ENCODE data around the gene FBH1.
A peak's percentile ranks its signal among the peaks of the same experiment; 100 is the strongest.
"Not testable (repeated sequence)": the region's sequence is repeated elsewhere in the genome, so short reads cannot be mapped to it uniquely, and the experiment has no call there.

Gene FBH1

GRCh38 chr10:5960070-5960972 lies 70.3 kb downstream of the FBH1 start:
- no peak for DNase-seq (ENCODE audit: low spot score)

DNA sequence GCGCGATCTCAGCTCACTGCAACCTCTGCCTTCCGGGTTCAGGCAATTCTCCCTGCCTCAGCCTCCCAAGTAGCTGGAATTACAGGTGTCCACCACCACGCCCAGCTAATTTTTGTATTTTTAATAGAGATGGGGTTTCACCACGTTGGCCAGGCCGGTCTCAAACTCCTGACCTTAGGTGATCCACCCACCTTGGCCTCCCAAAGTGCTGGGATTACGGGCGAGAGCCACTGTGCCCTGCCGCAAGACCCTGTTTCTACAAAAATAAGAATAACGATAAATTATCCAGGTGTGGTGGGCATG lies 70.9 kb downstream of the FBH1 start:
- DNase-seq (ENCODE audit: low spot score): not testable (repeated sequence)

DNA sequence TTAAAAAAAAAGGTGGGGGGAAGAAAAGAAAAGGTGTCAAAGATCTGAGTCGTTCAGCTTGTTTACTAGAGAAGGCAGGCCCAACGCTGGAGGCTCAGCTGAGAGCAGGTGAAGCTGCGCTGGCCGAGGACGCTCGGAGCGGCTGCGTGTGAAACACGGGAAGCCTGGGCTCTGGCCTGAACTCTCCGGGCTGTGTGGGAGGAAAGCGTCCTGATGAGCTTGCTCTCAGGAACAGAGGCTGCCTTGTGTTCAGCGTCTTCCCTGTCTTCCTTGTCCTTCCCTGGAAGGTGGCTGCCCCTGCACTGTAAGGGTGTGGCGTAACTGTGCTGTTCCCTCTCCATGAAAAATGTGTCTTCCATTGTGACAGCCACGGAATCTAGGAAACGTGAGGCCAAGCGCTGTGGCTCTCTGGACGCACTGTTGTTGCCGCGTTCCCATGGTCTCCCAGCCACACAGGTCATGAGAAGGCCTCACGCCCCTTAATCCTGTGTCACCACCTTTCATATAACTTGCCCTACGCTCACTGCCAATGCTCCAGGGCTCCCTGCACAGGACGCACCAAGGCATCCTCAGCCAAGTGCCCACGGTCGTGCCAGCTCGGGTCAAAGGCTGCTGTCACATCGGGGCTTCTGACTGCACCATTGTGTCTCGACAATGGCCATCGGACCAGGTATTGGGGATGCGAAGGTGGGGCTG lies 71.5 kb downstream of the FBH1 start:
- DNase-seq (ENCODE audit: low spot score): no peak

- not testable (repeated sequence) for DNase-seq (ENCODE audit: low spot score)
These were observed 72.4 kb downstream of the FBH1 start for GRCh38 chr10:5962358-5962940.

DNA sequence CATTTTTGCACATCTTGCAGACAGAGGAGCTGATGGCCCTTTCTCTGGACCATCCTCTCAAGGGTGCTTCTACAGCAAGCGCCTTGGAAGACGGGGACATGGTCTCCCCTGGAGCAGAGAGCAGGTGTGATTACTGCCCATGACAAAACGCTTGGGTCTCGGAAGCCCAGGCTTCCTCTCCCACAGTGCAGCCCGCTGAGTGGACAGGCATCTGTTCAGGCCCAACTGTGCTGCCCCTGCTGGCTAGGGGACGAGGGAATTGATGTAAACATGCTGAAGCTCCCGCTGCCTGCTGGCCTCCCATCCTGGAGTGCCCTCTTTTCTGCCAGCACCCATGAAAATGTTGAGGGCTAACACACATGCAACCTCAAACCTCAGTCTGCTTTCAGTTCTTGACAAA lies 73.0 kb downstream of the FBH1 start:
- no peak for DNase-seq (ENCODE audit: low spot score)

- DNase-seq (ENCODE audit: low spot score): no peak
These were observed 73.5 kb downstream of the FBH1 start for GRCh38 chr10:5963591-5963990.

DNA sequence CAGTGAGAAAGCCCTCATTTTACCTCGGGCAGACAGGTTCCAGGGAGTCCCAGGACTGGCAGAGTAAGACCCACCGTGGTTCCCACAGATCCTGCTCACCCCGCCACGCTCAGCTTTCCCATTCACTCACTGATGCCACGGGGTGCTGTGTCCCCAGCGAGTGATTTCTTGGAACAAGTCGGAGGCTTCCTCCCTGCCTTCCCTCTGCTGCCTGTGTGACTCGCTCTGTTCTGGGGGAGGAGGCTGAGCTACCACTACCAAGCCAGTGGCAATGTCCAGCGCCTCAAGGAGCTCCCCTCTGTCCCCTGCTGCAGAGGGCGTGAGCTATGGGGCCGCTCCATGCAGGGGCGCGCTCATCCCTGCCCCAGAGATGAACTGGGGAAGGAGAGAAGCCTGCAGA lies 74.7 kb downstream of the FBH1 start:
- DNase-seq (ENCODE audit: low spot score): no peak

GRCh38 chr10:5965266-5965665 lies 75.2 kb downstream of the FBH1 start:
- DNase-seq (ENCODE audit: low spot score): no peak

DNA sequence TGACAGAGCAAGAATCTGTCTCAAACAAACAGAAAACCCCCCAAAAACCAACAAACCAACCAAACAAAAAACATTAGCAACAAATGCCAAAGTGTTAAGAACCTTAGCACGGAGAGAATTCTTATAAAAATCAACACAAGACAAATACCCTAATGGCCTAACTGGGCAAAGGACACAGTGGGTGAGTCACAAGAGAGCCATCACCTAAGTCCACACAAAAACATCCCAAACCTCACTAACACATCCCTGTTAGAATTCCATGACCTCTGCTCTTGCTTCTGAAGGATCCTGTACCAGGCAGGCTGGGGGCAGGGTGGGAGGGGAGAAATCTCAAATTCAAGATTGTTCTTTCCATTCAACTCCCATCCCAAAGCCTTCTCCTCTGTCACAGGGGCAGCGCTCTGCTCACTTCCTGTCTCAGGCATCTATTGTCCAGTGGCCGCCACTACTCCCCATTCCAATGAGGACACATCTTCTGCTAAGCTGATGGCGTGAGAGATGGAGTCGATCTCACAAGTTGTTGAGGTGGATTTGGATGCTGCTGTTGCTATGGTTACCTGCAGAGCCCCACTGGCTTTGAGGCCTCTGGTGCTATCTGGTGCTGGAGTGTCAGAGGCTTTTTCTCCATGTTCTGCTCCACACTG lies 78.1 kb downstream of the FBH1 start:
- no peak for DNase-seq (ENCODE audit: low spot score)

DNA sequence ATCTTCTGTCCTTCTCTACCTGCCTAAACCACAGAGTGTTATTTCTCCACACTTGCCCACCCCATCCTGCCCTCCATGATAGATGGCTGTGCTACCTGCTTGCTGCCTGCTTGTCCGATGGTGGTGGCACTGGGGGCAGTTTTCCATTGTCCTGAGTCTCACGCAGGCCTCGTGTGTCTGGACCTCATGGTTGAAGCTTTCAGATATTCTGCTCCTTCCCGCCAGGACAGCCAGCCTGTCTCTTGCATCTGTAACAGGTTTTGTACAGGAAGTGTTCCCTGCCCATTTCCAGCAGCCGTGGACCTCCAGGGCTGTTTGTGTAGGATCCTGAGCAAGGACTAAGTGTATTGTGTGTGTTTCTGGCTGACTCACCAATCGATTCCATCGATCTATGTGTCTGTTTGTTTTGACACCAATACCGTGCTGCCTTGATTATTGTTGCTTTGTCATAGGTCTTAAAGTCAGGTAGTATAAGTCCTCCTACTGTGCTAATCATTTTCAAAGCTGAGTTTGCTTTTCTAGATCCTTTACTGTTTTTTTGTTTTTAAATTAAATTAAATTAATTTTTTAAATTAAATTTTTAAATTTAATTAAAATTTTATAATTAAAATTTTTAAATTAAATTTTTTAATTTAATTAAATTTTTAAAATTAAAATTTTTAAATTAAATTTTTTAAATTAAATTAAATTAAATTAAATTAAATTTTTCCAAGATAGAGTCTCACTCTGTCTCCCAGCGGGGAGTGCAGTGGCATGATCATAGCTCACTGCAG lies 78.8 kb downstream of the FBH1 start:
- no peak for DNase-seq (ENCODE audit: low spot score)

GRCh38 chr10:5970066-5970465 lies 80.0 kb downstream of the FBH1 start:
- DNase-seq (ENCODE audit: low spot score): no peak

GRCh38 chr10:5970527-5970926 lies 80.5 kb downstream of the FBH1 start:
- DNase-seq (ENCODE audit: low spot score): no peak

- peak; percentile 31 for DNase-seq (ENCODE audit: low spot score)
These were observed 81.3 kb downstream of the FBH1 start for GRCh38 chr10:5971315-5971832.

GRCh38 chr10:5971886-5972285 lies 81.8 kb downstream of the FBH1 start:
- no peak for DNase-seq (ENCODE audit: low spot score)

DNA sequence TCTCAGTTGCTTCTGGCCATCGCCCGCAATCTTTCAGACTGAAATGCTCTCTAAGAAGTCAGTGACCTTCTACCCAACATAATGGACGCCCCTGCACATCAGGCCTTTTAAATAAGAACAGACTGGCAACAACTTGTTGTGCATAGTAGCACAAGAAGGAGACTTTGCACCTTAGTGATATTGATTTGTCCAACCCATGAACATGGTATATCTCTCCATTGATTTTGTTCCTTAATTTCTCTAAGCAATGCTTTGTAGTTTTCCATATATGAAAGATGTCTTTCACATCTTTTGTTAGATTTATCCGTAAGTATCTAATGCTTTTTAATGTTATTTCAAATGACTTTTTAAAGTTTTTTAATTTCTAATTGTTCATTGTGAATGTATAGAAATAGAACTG lies 83.0 kb downstream of the FBH1 start:
- DNase-seq (ENCODE audit: low spot score): no peak

DNA sequence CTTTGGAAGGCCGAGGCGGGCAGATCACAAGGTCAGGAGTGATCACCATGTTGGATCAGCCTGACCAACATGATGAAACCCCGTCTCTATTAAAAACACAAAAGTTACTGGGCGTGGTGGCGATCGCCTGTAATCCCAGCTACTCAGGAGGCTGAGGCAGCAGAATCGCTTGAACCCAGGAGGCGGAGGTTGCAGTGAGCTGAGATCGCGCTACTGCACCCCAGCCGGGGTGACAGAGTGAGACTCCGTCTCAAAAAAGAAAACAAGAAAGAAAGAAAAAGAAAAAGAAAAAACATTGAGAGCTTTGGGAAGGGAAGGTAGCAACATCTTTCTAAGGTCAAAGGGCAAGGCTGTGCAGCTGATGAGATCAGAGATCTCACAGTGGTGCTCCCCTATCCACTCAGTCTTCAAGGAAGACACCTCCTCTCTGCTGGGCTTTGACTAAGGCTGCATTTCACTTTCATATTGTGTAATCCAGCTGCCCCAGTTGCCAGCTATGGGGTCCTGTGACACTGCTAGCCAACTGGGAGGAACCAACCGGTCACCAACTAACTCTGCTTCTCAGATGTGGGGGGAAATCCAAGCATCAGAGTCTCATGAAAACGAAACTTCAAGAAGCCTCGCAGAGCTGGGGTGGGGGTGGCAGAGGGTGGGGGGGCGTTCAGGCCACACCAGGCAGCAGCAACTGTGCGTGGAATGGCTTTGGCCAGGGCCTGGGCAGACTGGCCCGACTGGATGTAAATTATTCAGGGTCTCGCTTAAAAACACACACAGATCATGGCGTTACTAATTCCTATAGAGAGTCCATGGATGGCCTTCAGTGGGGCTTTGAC lies 85.8 kb downstream of the FBH1 start:
- peak; percentile 41 for DNase-seq (ENCODE audit: low spot score)

GRCh38 chr10:5976512-5977470 lies 86.7 kb downstream of the FBH1 start:
- DNase-seq (ENCODE audit: low spot score): peak; percentile 20

DNA sequence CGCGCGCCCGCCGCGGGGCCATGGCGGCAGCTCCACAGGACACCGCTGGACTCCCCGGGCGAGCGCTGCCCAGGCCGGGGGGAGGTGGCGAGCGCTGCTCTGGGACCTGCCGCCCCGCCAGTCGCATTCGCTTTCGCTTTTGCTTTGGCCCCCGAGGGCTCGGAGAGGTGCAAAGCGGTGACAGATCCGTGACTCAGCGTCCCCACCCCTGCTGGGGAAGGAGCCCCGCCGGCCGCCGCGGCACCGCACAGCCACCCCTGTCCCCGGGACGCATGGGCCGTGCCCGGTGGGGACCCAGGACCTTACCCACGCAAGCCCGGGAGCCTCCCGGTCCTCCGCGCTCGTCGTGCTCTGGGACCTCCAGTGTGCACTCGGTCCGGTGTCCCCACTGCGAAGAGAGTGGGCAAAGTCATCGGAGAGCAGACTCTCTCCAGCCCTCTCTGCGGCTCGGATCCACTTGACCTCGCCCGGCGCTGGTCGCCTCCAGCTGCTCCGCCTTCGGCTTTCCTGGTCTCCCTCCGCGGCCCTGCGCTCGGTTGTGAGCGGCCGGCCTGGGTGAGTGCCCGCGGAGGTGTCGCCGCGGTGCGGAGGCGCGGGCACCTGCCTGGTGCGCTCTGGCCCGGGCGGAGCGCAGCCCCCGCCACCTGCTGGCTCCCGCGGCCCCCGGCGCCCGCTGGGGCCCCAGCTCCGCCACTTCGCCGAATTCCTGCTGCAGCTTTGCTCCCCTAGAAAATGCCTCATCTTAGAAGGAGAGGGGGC lies 87.6 kb downstream of the FBH1 start, which contains the start of gene IL15RA:
Gene IL15RA, minus strand, starts transcription at position 73 of the 759 bp plus-strand sequence. Its CDS starts 51 bp downstream, at position 22.
- DNase-seq (ENCODE audit: low spot score): peak; percentile 77

GRCh38 chr10:5978230-5978489 lies 88.1 kb downstream of the FBH1 start:
- no peak for DNase-seq (ENCODE audit: low spot score)
